Measurements from ENCODE around the gene CUBN. TPM values are rescaled to one million over a fixed set of nuclear protein-coding genes. Genes with fewer than 3 reads are reported as not detected.
A peak's percentile ranks its signal among the peaks of the same experiment; 100 is the strongest.

Gene CUBN
- total and polyA plus RNA-seq, 9 of the 15 experiments (the other 6 are each of a cell fraction or from before 2014, with no cell fraction given), result 0.04 to 0.33 (median 0.09) TPM

GRCh38 chr10:17029581-17030271, 99.9 kb downstream of the CUBN start (continued):
- TF ChIP-seq ZNF740 (CRISPR knock-in tag; IDR thresholded peaks at IDR 0.05), result no peak
- no peak for TF ChIP-seq ZNF740 (tag; IDR thresholded peaks at IDR 0.05)
- no peak for TF ChIP-seq ZNF696 (CRISPR knock-in tag; conservative IDR thresholded peaks at IDR 0.05)
- TF ChIP-seq CGGBP1 (CRISPR knock-in tag; IDR thresholded peaks at IDR 0.05), result no peak
- no peak for TF ChIP-seq ZBTB5 (IDR thresholded peaks at IDR 0.05)
- TF ChIP-seq GTF2A2 (tag; IDR thresholded peaks at IDR 0.05), result no peak
- no peak for TF ChIP-seq SMAD1 (IDR thresholded peaks at IDR 0.05; ENCODE audit: low read depth, low read length, partially characterized antibody)
- TF ChIP-seq TCF7 (IDR thresholded peaks at IDR 0.05; ENCODE audit: borderline replicate concordance), result peak; percentile 83; the same call in 1 of the 2 replicates
- TF ChIP-seq NR1H2 (CRISPR knock-in tag; IDR thresholded peaks at IDR 0.05), result no peak
- TF ChIP-seq TCF3 (CRISPR knock-in tag; IDR thresholded peaks at IDR 0.05), result peak; percentile 75
- TF ChIP-seq LARP7 (IDR thresholded peaks at IDR 0.05), result no peak
- TF ChIP-seq ZBTB33 (CRISPR knock-in tag; IDR thresholded peaks at IDR 0.05), result no peak
- no peak for TF ChIP-seq RBM39 (optimal IDR thresholded peaks at IDR 0.05; ENCODE audit: low read depth, low read length)
- no peak for TF ChIP-seq GABPB1 (CRISPR knock-in tag; IDR thresholded peaks at IDR 0.05)
- no peak for TF ChIP-seq NR4A1 (CRISPR knock-in tag; IDR thresholded peaks at IDR 0.05)
- TF ChIP-seq NR4A1 (tag; IDR thresholded peaks at IDR 0.05), result no peak
- no peak for TF ChIP-seq TBP (optimal IDR thresholded peaks at IDR 0.05; ENCODE audit: low read depth, low read length)
- no peak for TF ChIP-seq BHLHE40 (IDR thresholded peaks at IDR 0.05; ENCODE audit: low read length)
- peak; percentile 96 for TF ChIP-seq JUN (IDR thresholded peaks at IDR 0.05; ENCODE audit: borderline replicate concordance, low read depth, low read length)
- no peak for TF ChIP-seq JUN (CRISPR knock-in tag; IDR thresholded peaks at IDR 0.05; ENCODE audit: borderline replicate concordance)
- TF ChIP-seq ZNF551 (CRISPR knock-in tag; IDR thresholded peaks at IDR 0.05), result no peak
- TF ChIP-seq, protein P1, sequence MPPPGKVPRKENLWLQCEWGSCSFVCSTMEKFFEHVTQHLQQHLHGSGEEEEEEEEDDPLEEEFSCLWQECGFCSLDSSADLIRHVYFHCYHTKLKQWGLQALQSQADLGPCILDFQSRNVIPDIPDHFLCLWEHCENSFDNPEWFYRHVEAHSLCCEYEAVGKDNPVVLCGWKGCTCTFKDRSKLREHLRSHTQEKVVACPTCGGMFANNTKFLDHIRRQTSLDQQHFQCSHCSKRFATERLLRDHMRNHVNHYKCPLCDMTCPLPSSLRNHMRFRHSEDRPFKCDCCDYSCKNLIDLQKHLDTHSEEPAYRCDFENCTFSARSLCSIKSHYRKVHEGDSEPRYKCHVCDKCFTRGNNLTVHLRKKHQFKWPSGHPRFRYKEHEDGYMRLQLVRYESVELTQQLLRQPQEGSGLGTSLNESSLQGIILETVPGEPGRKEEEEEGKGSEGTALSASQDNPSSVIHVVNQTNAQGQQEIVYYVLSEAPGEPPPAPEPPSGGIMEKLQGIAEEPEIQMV (tag; conservative IDR thresholded peaks at IDR 0.05; ENCODE audit: low read depth), result no peak
- TF ChIP-seq MYBL2 (IDR thresholded peaks at IDR 0.05; ENCODE audit: low read depth), result no peak
- TF ChIP-seq MYBL2 (CRISPR knock-in tag; IDR thresholded peaks at IDR 0.05; ENCODE audit: borderline replicate concordance), result no peak

Measured in K562 (cell line).